ENCODE data around the gene ALS2. TPM values are rescaled to one million over a fixed set of nuclear protein-coding genes. Genes with fewer than 3 reads are reported as not detected.

The ALS2 gene
- total RNA-seq, 2 donors from 2014 or later: 14.8 to 16.3 TPM

DNA sequence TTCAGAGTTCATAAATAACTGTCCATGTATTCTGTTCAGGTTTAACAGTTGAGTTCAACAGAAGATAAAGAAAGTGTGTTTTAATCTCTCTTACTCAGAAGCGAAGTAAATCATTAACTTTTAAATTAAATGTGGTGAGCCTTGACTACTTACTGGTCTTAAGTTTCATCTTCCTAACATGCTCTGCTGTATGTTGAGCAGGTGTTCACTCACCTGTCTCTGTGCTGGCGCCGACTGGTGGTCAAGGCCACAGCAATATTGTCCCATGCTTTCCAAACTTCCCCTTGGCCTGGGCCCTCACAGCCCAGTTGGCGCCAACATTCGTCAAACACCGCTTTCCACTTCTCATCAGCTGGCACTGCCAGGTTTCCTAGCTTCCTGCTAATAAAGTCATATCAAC is 65.3 kb downstream of the ALS2 start:
- H3K27me3 ChIP-seq (replicated peaks; ENCODE audit: insufficient read depth): no peaks in the 10 kb centered on the region
- TF ChIP-seq POLR2AphosphoS5 (IDR thresholded peaks at IDR 0.05) (no peak), POLR2A (IDR thresholded peaks at IDR 0.05) (no peak)
- TF ChIP-seq, protein P1, sequence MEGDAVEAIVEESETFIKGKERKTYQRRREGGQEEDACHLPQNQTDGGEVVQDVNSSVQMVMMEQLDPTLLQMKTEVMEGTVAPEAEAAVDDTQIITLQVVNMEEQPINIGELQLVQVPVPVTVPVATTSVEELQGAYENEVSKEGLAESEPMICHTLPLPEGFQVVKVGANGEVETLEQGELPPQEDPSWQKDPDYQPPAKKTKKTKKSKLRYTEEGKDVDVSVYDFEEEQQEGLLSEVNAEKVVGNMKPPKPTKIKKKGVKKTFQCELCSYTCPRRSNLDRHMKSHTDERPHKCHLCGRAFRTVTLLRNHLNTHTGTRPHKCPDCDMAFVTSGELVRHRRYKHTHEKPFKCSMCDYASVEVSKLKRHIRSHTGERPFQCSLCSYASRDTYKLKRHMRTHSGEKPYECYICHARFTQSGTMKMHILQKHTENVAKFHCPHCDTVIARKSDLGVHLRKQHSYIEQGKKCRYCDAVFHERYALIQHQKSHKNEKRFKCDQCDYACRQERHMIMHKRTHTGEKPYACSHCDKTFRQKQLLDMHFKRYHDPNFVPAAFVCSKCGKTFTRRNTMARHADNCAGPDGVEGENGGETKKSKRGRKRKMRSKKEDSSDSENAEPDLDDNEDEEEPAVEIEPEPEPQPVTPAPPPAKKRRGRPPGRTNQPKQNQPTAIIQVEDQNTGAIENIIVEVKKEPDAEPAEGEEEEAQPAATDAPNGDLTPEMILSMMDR (IDR thresholded peaks at IDR 0.05): no peak
- H3K36me3 ChIP-seq: peaks cover 0 to 20% of the 10 kb centered on the region in 2 donors
- no peaks in the 10 kb centered on the region for H3K4me1 ChIP-seq (replicated peaks)
- WGBS: 89% methylated on average over 6 of the region's 6 CpGs
- no peaks in the 10 kb centered on the region for H3K9me3 ChIP-seq
- no peak for DNase-seq (ENCODE audit: low spot score)
- H3K4me3 ChIP-seq: no peak overlapping the region
- H3K27ac ChIP-seq: no peak overlapping the region
- intact Hi-C loops (cut with DNase I): no loop called here

DNA sequence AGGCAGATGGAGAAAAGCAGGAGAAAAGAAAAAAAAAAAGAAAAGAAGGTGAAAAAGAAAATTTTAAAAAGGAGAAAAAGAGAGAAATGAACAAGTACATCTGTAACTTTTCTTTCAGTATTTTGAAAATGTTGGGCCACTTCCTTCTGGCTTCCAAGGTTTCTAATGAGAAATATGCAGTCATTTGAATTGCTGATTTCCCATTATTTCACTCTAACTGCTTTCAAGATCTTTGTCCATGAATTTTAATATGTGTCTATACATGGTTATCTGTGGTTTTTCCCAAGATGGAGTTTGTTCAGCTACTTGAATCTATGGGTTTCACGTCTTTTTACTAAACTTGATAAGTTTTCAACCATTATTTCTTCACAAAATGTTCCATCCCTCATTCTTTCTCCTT is 68.0 kb downstream of the ALS2 start:
- no peak for DNase-seq (ENCODE audit: low spot score)
- 100% methylated on average over 1 of the region's 1 CpG for WGBS
- intact Hi-C loops (cut with DNase I): no loop called here
- TF ChIP-seq, protein P1 (IDR thresholded peaks at IDR 0.05): no peak
- TF ChIP-seq POLR2A (IDR thresholded peaks at IDR 0.05) (no peak), POLR2AphosphoS5 (IDR thresholded peaks at IDR 0.05) (no peak)
- no peak overlapping the region for H3K4me3 ChIP-seq
- no peak overlapping the region for H3K27ac ChIP-seq
- H3K27me3 ChIP-seq (replicated peaks; ENCODE audit: insufficient read depth): no peaks in the 10 kb centered on the region
- H3K9me3 ChIP-seq: no peaks in the 10 kb centered on the region
- peaks cover 0 to 20% of the 10 kb centered on the region in 2 donors for H3K36me3 ChIP-seq
- H3K4me1 ChIP-seq (replicated peaks): no peaks in the 10 kb centered on the region

DNA sequence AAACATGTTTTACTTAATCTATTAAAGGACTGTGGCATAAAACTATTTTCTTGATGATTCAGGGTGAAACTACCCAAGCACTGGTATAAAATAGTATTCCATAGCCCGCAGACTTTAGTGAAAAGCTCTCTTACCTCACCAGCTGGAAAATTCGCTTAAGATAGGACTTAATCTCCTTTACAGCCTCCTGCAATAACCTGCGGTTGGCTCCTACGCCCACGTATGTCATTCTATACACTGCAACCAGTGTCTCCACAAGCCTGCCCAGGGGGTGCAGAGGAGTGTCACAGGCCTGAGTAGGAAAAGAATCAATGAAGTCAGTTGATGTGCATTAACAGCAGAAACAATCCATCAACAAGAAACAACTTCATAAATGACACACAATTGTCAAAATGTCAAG is 71.0 kb downstream of the ALS2 start:
- WGBS: 90% methylated on average over 5 of the region's 5 CpGs
- no peak overlapping the region for H3K4me3 ChIP-seq
- no peak for DNase-seq (ENCODE audit: low spot score)
- peaks cover 0 to 15% of the 10 kb centered on the region in 2 donors for H3K36me3 ChIP-seq
- H3K27ac ChIP-seq: no peak overlapping the region
- no peaks in the 10 kb centered on the region for H3K4me1 ChIP-seq (replicated peaks)
- no peaks in the 10 kb centered on the region for H3K27me3 ChIP-seq (replicated peaks; ENCODE audit: insufficient read depth)
- no peak for TF ChIP-seq POLR2A (IDR thresholded peaks at IDR 0.05)
- TF ChIP-seq, protein P1 (IDR thresholded peaks at IDR 0.05): no peak
- no peak for TF ChIP-seq POLR2AphosphoS5 (IDR thresholded peaks at IDR 0.05)
- no peaks in the 10 kb centered on the region for H3K9me3 ChIP-seq
- intact Hi-C loops (cut with DNase I): no loop called here

DNA sequence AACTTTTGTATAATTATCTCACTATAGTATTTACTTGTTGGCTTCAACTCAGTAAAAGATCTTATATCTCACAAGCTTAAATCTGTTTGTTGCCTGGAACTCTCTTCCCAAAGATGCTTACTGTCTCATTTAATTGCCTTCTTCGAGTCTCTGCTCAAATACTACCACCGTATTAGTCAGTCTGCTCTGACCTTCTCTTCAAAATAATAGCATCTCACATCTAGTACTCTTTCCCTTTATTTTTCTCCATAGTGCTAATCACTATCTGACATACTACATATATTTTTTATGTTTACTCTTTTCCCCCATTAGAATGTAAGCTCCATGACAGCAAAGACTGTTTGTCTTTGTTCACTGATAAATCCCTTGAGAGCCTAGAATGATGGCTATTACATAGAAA is 71.7 kb downstream of the ALS2 start:
- TF ChIP-seq POLR2A (IDR thresholded peaks at IDR 0.05) (no peak), POLR2AphosphoS5 (IDR thresholded peaks at IDR 0.05) (no peak)
- TF ChIP-seq, protein P1 (IDR thresholded peaks at IDR 0.05): no peak
- Histone ChIP-seq H3K27me3 (replicated peaks; ENCODE audit: insufficient read depth) (no peaks in the 10 kb centered on the region), H3K4me3 (no peak overlapping the region), H3K27ac (no peak overlapping the region), H3K36me3 (peaks cover 3 to 9% of the 10 kb centered on the region in 2 donors), H3K9me3 (no peaks in the 10 kb centered on the region), H3K4me1 (replicated peaks) (no peaks in the 10 kb centered on the region)
- no peak for DNase-seq (ENCODE audit: low spot score)
- intact Hi-C loops (cut with DNase I): no loop called here
- 38% methylated on average over 2 of the region's 2 CpGs for WGBS

DNA sequence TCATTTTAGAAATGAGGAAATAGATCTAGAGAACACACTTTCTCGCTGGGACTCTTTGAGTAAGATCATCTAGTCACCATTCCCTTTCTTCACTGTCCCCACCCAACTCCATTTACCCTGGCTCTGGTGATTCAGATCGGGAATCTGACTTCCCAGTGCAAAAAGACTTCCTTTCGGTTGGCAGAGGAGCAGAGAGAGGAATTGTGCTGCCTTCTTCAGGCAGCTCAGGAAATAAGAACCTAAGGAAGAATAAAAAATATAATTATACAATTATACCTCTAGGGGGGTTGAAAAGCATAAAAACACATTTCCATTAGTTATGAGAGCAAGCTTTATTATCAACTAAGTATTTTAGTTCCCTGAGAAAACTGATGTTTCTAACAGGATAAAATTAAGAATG is 73.0 kb downstream of the ALS2 start:
- DNase-seq (ENCODE audit: low spot score): no peak
- Histone ChIP-seq H3K27ac (no peak overlapping the region), H3K4me3 (no peak overlapping the region), H3K4me1 (replicated peaks) (no peaks in the 10 kb centered on the region), H3K9me3 (no peaks in the 10 kb centered on the region), H3K36me3 (peaks cover 4 to 6% of the 10 kb centered on the region in 2 donors), H3K27me3 (replicated peaks; ENCODE audit: insufficient read depth) (no peaks in the 10 kb centered on the region)
- WGBS: 65% methylated on average over 3 of the region's 3 CpGs
- intact Hi-C loops (cut with DNase I): no loop called here
- TF ChIP-seq POLR2A (IDR thresholded peaks at IDR 0.05) (no peak), POLR2AphosphoS5 (IDR thresholded peaks at IDR 0.05) (no peak)
- TF ChIP-seq, protein P1 (IDR thresholded peaks at IDR 0.05): no peak

All from prostate gland (tissue), 2 donors.